Activated naive CD8-positive, alpha-beta T cell treated with anti-CD3 and anti-CD28 coated beads, Interleukin-2, amount 50 U/mL, for 24 hours (primary cell): ENCODE results near the gene NDRG4.

Experiments
- ATAC-seq: fragments of 150-1000 bp; cut with Tn5 transposase; one replicate; pipeline ENCODE4 v1.10.0; 2021
- DNase-seq: peaks from one replicate; pipeline ENCODE4 v3.0.0; 2021
- H3K27ac Mint-ChIP-seq: one replicate; pipeline ENCODE4 v1.8.0; 2021; ENCODE audit warnings: mild to moderate bottlenecking, mixed read lengths
- H3K27me3 Mint-ChIP-seq: one replicate; pipeline ENCODE4 v1.8.0; 2021; ENCODE audit warnings: mixed read lengths
- H3K36me3 Mint-ChIP-seq: one replicate; pipeline ENCODE4 v1.8.0; 2021; ENCODE audit warnings: low read depth, mixed read lengths
- H3K4me1 Mint-ChIP-seq: one replicate; pipeline ENCODE4 v1.8.0; 2021; ENCODE audit warnings: mixed read lengths
- H3K4me3 Mint-ChIP-seq: one replicate; pipeline ENCODE4 v1.8.0; 2021; ENCODE audit warnings: mild to moderate bottlenecking, moderate library complexity, mixed read lengths
- H3K9me3 Mint-ChIP-seq: one replicate; pipeline ENCODE4 v1.8.0; 2021; ENCODE audit warnings: mixed read lengths

The NDRG4 gene

GRCh38 chr16:58499615-58500351 lies at the start of gene NDRG4:
Gene NDRG4, plus strand, starts transcription at chr16:58500143. Its CDS starts 106 bp downstream, at chr16:58500249.
- peaks cover 22% of the 10 kb centered on the region for H3K4me1 Mint-ChIP-seq
- H3K4me3 Mint-ChIP-seq = peak within 1 kb of the TSS; percentile 34
- no peaks in the 10 kb centered on the region for H3K9me3 Mint-ChIP-seq
- H3K27me3 Mint-ChIP-seq = peaks cover 12% of the 10 kb centered on the region
- ATAC-seq (peak; percentile 38), DNase-seq (peak; percentile 46)
- no peak within 1 kb of the TSS for H3K27ac Mint-ChIP-seq
- H3K36me3 Mint-ChIP-seq = no peaks in the 10 kb centered on the region

- no peak overlapping the region for H3K4me3 Mint-ChIP-seq
- H3K27me3 Mint-ChIP-seq = peaks cover 6% of the 10 kb centered on the region
- DNase-seq = no peak
- no peak for ATAC-seq
- no peak overlapping the region for H3K27ac Mint-ChIP-seq
- no peaks in the 10 kb centered on the region for H3K36me3 Mint-ChIP-seq
- no peaks in the 10 kb centered on the region for H3K9me3 Mint-ChIP-seq
- H3K4me1 Mint-ChIP-seq = no peaks in the 10 kb centered on the region
Measured at GRCh38 chr16:58450590-58450989, 49.4 kb upstream of the NDRG4 start.

GRCh38 chr16:58451265-58451689 lies 48.7 kb upstream of the NDRG4 start:
- Mint-ChIP-seq H3K27ac (no peak overlapping the region), H3K4me1 (no peaks in the 10 kb centered on the region), H3K27me3 (peaks cover 6% of the 10 kb centered on the region), H3K4me3 (no peak overlapping the region), H3K36me3 (no peaks in the 10 kb centered on the region), H3K9me3 (no peaks in the 10 kb centered on the region)
- ATAC-seq = no peak
- DNase-seq = no peak

GRCh38 chr16:58451945-58452401 lies 48.0 kb upstream of the NDRG4 start:
- ATAC-seq = no peak
- H3K36me3 Mint-ChIP-seq = no peaks in the 10 kb centered on the region
- no peaks in the 10 kb centered on the region for H3K9me3 Mint-ChIP-seq
- H3K27me3 Mint-ChIP-seq = peaks cover 6% of the 10 kb centered on the region
- no peaks in the 10 kb centered on the region for H3K4me1 Mint-ChIP-seq
- no peak overlapping the region for H3K4me3 Mint-ChIP-seq
- no peak overlapping the region for H3K27ac Mint-ChIP-seq
- no peak for DNase-seq

GRCh38 chr16:58452640-58453039 lies 47.3 kb upstream of the NDRG4 start:
- peaks cover 10% of the 10 kb centered on the region for H3K27me3 Mint-ChIP-seq

GRCh38 chr16:58454178-58454577 lies 45.8 kb upstream of the NDRG4 start:
- peaks cover 3% of the 10 kb centered on the region for H3K4me1 Mint-ChIP-seq
- H3K36me3 Mint-ChIP-seq = no peaks in the 10 kb centered on the region
- no peak overlapping the region for H3K27ac Mint-ChIP-seq
- H3K27me3 Mint-ChIP-seq = peaks cover 12% of the 10 kb centered on the region
- H3K4me3 Mint-ChIP-seq = no peak overlapping the region
- DNase-seq = no peak
- no peak for ATAC-seq
- no peaks in the 10 kb centered on the region for H3K9me3 Mint-ChIP-seq

More at GRCh38 chr16:58452640-58453039, 47.3 kb upstream of the NDRG4 start:
- H3K27ac Mint-ChIP-seq = no peak overlapping the region
- no peak overlapping the region for H3K4me3 Mint-ChIP-seq
- no peaks in the 10 kb centered on the region for H3K4me1 Mint-ChIP-seq
- H3K9me3 Mint-ChIP-seq = no peaks in the 10 kb centered on the region
- no peak for ATAC-seq
- H3K36me3 Mint-ChIP-seq = no peaks in the 10 kb centered on the region
- no peak for DNase-seq

- no peaks in the 10 kb centered on the region for H3K9me3 Mint-ChIP-seq
- H3K27ac Mint-ChIP-seq = no peak overlapping the region
- H3K4me1 Mint-ChIP-seq = peaks cover 10% of the 10 kb centered on the region
- no peaks in the 10 kb centered on the region for H3K36me3 Mint-ChIP-seq
- peaks cover 14% of the 10 kb centered on the region for H3K27me3 Mint-ChIP-seq
- ATAC-seq (no peak), DNase-seq (no peak)
- no peak overlapping the region for H3K4me3 Mint-ChIP-seq
Measured at GRCh38 chr16:58454856-58455255, 45.1 kb upstream of the NDRG4 start.

GRCh38 chr16:58455750-58456149 lies 44.2 kb upstream of the NDRG4 start:
- DNase-seq (no peak), ATAC-seq (no peak)
- Mint-ChIP-seq H3K36me3 (no peaks in the 10 kb centered on the region), H3K9me3 (no peaks in the 10 kb centered on the region), H3K27me3 (peaks cover 15% of the 10 kb centered on the region), H3K4me1 (peaks cover 10% of the 10 kb centered on the region), H3K4me3 (no peak overlapping the region), H3K27ac (no peak overlapping the region)

- Mint-ChIP-seq H3K4me1 (peaks cover 10% of the 10 kb centered on the region), H3K9me3 (no peaks in the 10 kb centered on the region), H3K27ac (no peak overlapping the region), H3K4me3 (no peak overlapping the region), H3K27me3 (peaks cover 16% of the 10 kb centered on the region), H3K36me3 (no peaks in the 10 kb centered on the region)
- ATAC-seq (no peak), DNase-seq (no peak)
Measured at GRCh38 chr16:58456193-58456592, 43.8 kb upstream of the NDRG4 start.

- no peaks in the 10 kb centered on the region for H3K36me3 Mint-ChIP-seq
- peaks cover 31% of the 10 kb centered on the region for H3K27me3 Mint-ChIP-seq
- H3K4me3 Mint-ChIP-seq = peak overlapping the region; percentile 34
- ATAC-seq (no peak), DNase-seq (no peak)
- H3K27ac Mint-ChIP-seq = peak overlapping the region; percentile 53
- H3K4me1 Mint-ChIP-seq = peaks cover 10% of the 10 kb centered on the region
- no peaks in the 10 kb centered on the region for H3K9me3 Mint-ChIP-seq
Measured at GRCh38 chr16:58458606-58459343, 41.2 kb upstream of the NDRG4 start.

- ATAC-seq (peak; percentile 92), DNase-seq (peak; percentile 63)
- Mint-ChIP-seq H3K9me3 (no peaks in the 10 kb centered on the region), H3K27me3 (peaks cover 35% of the 10 kb centered on the region), H3K4me3 (peak overlapping the region; percentile 34), H3K36me3 (no peaks in the 10 kb centered on the region), H3K4me1 (peaks cover 10% of the 10 kb centered on the region), H3K27ac (peak overlapping the region; percentile 53)
Measured at GRCh38 chr16:58459344-58460218, 40.4 kb upstream of the NDRG4 start.

- ATAC-seq = no peak
Measured at GRCh38 chr16:58460219-58460610, 39.7 kb upstream of the NDRG4 start.

GRCh38 chr16:58461056-58461455 lies 38.9 kb upstream of the NDRG4 start:
- H3K9me3 Mint-ChIP-seq = no peaks in the 10 kb centered on the region
- H3K4me3 Mint-ChIP-seq = no peak overlapping the region
- no peaks in the 10 kb centered on the region for H3K36me3 Mint-ChIP-seq
- DNase-seq (no peak), ATAC-seq (no peak)
- peaks cover 49% of the 10 kb centered on the region for H3K27me3 Mint-ChIP-seq
- no peak overlapping the region for H3K27ac Mint-ChIP-seq
- H3K4me1 Mint-ChIP-seq = peaks cover 16% of the 10 kb centered on the region

More at GRCh38 chr16:58460219-58460610, 39.7 kb upstream of the NDRG4 start:
- Mint-ChIP-seq H3K27ac (no peak overlapping the region), H3K4me1 (peaks cover 15% of the 10 kb centered on the region), H3K36me3 (no peaks in the 10 kb centered on the region), H3K9me3 (no peaks in the 10 kb centered on the region), H3K27me3 (peaks cover 41% of the 10 kb centered on the region), H3K4me3 (no peak overlapping the region)
- no peak for DNase-seq

- Mint-ChIP-seq H3K27me3 (peaks cover 55% of the 10 kb centered on the region), H3K4me3 (no peak overlapping the region), H3K4me1 (peaks cover 16% of the 10 kb centered on the region), H3K36me3 (no peaks in the 10 kb centered on the region), H3K27ac (no peak overlapping the region), H3K9me3 (no peaks in the 10 kb centered on the region)
- ATAC-seq (no peak), DNase-seq (no peak)
Measured at GRCh38 chr16:58461640-58462039, 38.3 kb upstream of the NDRG4 start.
